HG02759 (cell line): ENCODE results near the gene GJA9.
"Not testable (repeated sequence)": the region's sequence is repeated elsewhere in the genome, so short reads cannot be mapped to it uniquely, and the experiment has no call there.

Experiments used
- ATAC-seq: cut with Tn5 transposase; IDR thresholded peaks from one replicate; pipeline ENCODE4 v1.9.1; 2021; ENCODE audit warnings: mild to moderate bottlenecking, moderate library complexity; ENCODE audit not compliant: unreplicated experiment

Gene GJA9

GRCh38 chr1:38881487-38881886 lies at the start of gene GJA9:
GJA9 (minus strand) TSS chr1:38881587; CDS start chr1:38876098, 5,489 bp downstream.
- no peak for ATAC-seq

GRCh38 chr1:38929476-38929875 lies 48.1 kb upstream of the GJA9 start:
- ATAC-seq: no peak

DNA sequence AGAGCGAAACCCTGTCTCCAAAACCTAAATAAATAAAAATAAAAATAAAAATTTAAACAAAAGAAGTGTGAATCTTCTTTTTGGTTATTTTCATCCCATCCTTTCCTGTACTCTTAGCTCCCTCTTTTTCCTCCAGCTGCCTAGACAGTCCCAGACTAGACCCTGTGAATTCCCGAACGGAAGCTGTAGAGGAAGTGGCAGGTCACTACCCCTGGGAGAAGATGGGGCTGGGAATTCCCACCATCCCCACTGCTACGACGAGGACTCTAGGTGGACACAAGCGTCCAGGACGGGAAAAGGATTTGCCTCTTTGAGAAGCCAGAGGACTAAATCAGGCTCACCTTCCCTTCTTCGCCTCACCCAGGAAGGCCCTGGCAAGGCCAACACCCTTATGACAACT lies 47.7 kb upstream of the GJA9 start:
- ATAC-seq: no peak

GRCh38 chr1:38926091-38926490 lies 44.7 kb upstream of the GJA9 start:
- no peak for ATAC-seq

DNA sequence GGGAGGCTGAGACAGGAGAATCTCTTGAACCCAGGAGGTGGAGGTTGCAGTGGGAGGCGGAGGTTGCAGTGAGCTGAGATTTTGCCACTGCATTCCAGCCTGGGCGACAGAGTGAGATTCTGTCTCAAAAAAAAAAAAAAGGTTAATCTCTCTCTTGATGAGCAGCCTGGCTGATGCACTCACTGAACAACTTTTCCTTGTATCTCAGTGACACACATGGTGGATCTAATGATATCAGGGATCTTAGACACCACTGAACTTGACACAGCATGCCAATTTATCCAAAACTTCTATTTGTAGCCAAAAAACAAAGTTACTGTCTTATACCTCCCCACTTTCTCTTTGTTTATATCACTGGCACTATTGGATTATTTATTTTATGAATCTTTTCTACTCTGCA lies 44.0 kb upstream of the GJA9 start:
- ATAC-seq: no peak

GRCh38 chr1:38923607-38924006 lies 42.2 kb upstream of the GJA9 start:
- no peak for ATAC-seq

- ATAC-seq: no peak
These were observed 37.7 kb upstream of the GJA9 start for GRCh38 chr1:38919130-38919529.

DNA sequence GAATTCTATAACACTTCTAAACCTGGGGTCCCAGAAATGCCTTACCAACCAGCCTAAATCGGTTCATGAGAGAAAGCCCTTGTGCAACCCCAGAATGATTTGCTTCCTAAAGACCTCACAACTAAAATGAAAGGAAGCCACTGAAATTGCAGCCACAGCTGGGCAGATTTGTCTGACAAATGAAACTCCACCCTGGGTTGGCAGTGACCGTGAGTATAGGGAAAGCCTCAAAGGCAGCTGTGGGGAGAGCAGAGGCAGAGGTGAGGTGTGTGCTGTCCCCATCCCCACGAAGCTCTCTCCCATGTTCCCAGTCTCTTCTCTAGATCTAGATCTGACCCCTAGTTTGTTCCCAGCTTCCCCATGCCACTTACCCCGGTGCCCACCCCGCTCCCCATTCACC lies 37.2 kb upstream of the GJA9 start:
- no peak for ATAC-seq

DNA sequence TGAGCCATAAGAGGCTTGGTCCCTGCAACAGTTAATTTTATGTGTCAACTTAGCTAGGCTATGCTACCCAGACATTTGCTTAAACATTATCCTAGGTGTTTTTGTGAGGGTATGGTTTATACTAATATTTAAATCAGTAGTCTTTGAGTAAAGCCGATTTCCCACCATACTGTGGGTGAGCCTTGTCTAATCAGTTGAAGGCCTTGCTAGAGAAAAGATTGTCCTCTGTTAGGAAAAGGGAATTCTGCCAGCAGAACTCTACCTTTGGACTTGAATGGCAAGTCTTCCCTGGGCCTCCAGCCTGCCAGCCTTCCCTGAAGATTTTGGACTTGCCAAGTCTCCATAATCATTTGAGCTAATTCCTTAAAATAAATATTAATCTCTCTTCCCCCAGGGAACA lies 36.4 kb upstream of the GJA9 start:
- ATAC-seq: no peak

DNA sequence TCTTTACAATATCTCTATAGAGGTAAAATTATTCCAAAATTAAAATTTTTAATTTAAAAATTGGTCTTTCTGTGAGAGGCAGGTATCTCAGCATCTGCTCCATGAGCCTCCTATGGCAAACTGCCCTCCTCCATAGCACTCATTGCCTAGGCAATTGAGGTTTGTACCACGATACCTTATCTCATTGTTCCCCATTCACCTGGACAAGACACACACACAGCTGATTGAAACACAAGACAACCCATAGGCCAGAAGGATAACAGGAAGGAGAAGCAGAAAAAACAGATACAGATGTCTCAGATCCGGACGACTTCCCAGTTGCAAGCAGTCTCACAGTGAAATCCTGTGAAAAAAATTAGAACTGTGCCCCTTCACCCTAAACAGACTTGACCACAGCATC lies 36.0 kb upstream of the GJA9 start:
- no peak for ATAC-seq

DNA sequence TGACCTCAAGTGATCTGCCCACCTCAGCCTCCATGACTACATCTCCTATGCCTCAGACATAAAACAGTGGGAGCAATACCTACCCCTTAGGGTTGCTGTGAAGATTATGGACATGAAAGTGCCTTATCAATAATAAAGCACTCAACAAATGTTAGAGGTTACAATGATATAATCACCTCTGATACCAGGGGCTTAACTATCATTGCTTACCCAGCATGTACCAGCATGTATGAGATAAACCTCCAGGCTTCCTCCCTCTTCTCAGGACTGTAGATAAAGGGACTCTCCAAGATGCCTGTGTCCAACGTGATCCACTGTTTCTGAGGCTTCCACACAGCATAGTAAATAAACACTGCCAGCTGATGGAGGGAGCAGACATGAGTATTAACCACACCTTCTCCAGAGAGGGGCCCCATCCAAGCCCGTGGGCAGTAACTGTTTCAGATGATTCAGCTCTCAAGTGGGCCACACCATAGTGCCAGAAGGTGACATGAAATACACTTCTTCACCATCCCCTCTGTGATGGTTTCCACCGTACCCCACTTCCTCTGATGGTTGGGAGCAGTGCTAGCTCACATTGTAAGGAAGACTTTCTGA lies 34.1 kb upstream of the GJA9 start:
- no peak for ATAC-seq

DNA sequence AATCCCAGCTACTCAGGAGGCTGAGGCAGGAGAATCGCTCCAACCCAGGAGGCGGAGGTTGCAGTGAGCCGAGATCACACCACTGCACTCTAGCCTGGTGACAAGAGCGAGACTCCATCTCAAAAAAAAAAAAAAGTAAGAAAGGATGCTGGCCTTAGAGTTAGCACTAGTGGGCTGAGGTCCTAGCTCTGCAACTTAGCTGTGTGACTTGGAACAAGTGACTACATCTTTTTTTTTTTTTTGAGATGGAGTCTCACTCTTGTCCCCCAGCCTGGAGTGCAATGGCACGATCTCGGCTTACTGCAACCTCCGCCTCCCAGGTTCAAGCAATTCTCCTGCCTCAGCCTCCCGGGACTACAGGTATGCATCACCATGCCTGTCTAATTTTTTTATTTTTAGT lies 33.5 kb upstream of the GJA9 start:
- not testable (repeated sequence) for ATAC-seq

DNA sequence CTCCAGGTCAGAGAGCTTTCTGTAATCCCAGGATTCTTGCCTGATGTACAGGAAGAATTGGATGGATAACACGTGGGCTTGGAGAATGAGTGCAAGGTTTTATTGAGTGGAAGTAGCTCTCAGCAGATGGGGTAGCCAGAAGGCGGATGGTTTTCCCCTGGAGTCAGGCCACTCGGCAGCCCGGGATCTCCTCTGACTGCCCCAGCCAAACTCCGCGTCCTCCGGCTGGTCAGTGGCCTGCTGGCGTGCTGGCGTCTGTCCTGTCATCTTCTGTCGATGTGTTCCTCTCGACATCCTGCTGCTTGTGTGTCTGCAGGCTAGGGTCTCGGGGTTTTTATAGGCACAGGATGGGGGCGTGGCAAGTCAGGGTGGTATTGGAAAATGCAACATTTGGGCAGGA lies 27.4 kb upstream of the GJA9 start:
- ATAC-seq: no peak

- no peak for ATAC-seq
These were observed 24.6 kb upstream of the GJA9 start for GRCh38 chr1:38905985-38906384.

DNA sequence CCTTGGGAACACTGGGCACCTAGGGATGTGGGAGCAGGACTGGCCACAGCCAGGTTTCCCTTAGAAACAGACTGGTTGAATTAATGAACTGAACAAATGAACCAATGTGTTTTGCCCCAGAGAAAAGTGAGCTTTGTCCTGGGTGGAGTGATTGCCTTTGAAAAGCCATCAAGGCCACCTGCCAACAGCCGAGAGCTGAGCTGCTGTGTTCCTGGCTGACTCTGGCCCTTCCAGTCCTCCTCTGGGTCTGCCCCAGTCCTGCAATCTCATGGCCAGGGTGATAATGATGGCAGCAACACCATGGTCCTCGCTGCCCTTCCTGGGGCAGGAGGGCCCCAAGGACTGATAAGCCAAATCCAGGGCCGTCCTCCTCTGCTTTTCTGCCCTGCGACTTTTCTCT lies 18.2 kb upstream of the GJA9 start:
- no peak for ATAC-seq

GRCh38 chr1:38898653-38899230 lies 17.4 kb upstream of the GJA9 start:
- ATAC-seq: no peak

DNA sequence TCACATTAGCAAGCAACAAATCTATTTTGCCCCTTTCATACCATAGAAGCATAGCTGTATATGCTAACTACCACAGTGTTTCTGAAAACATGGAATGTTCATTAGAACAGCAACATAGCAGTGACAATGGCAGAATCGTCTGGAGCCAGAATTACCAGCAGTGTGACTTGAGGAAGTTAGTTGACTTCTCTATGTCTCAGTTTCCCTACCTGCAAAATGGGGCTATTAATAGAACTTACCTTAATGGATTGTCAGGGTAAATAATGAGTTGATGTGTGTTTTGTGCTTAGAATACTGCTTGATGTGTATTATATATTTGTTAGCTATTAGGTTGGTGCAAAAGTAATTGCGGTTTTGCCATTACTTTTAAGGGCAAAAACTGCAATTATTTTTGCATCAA lies 14.8 kb upstream of the GJA9 start:
- no peak for ATAC-seq

- ATAC-seq: no peak
These were observed 11.6 kb upstream of the GJA9 start for GRCh38 chr1:38892976-38893375.

DNA sequence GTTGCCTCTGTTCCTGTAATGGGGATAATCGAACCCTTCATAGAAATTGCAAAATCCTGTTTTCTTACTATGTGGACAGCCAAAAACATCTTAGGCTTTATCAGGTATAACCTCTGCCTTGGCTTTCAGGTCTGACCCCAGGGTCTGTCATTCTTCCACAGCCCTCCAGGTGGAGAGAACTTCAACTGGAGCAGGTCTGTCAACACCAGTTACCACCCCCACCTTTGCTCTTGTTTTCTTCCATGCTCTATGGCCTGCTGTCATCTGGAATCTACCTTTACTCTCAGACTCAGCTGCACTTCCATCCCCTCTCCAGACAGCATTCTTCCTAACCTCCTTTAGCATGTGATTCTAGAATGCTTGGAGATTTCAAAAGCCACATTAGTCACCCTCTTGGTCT lies 10.4 kb upstream of the GJA9 start:
- ATAC-seq: no peak

- no peak for ATAC-seq
These were observed 8.2 kb upstream of the GJA9 start for GRCh38 chr1:38889589-38889988.

DNA sequence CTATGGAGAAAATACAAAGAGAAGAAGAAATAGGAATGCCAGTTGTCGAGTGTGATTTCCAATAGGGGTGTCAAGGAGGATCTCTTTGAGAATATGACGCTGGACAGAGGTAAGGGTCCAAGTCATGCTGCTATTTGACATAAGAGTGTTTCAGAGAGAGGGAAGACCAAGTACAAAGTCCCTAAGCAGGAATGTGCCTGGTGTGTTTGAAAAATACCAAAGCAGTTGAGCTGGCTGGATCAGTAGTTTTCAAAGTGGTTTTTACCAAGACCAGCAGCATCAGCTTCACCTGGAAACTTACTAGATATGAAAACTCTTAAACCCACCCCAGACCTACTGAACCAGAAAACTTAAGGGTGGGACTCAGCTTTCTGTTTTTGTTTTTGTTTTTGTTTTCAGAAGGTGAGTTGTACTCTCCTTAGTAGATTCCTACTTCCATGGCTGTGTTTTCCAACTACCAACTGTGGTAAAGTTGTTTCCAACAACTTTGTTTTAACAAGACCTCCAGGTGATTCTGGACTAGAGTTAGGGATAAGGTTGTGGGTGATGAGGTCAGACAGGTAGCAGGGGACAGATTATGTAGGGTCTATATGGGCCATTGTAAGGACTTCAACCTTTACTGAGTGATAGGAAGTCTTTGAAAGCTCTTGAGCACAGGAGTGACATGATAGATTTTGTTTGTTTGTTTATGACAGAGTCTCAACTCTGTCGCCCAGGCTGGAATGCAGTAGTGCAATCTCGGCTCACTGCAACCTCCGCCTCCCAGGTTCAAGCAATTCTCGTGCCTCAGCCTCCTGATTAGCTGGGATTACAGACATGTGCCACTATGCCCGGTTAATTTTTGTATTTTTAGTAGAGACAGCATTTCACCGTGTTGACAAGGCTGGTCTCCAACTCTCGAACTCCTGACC lies 7.3 kb upstream of the GJA9 start:
- ATAC-seq: no peak

- ATAC-seq: no peak
These were observed 3.7 kb upstream of the GJA9 start for GRCh38 chr1:38885092-38885491.
